Dedifferentiated amniotic fluid mesenchymal stem cell (primary cell): ENCODE measurements around the gene XKR3.
"Not testable (repeated sequence)": the region's sequence is repeated elsewhere in the genome, so short reads cannot be mapped to it uniquely, and the experiment has no call there.

Source experiments
- DNase-seq: peaks from one replicate; pipeline ENCODE4 v3.0.0-alpha.2; 2016; ENCODE audit errors: extremely low spot score

The XKR3 gene

GRCh38 chr22:16747266-16748159 is 77.7 kb downstream of the XKR3 start:
- DNase-seq, result not testable (repeated sequence)

- not testable (repeated sequence) for DNase-seq
Measured at GRCh38 chr22:16734271-16734670, 90.9 kb downstream of the XKR3 start.
